Muscle of leg (tissue), 11 donors: ENCODE measurements around the gene GNAO1. TPM values are rescaled to one million over a fixed set of nuclear protein-coding genes. Genes with fewer than 3 reads are reported as not detected.

Experiments used
- DNase-seq: peaks from one replicate; pipeline ENCODE4 v3.0.0; 2013
- H3K27ac ChIP-seq: one replicate; pipeline ENCODE4 v1.5.1; 2013; ENCODE audit warnings: mild to moderate bottlenecking, low read length, control low read depth
- H3K27me3 ChIP-seq: one replicate; pipeline ENCODE4 v1.6.1; 2013; ENCODE audit warnings: low read length; ENCODE audit not compliant: control insufficient read depth, insufficient read depth
- H3K36me3 ChIP-seq: one replicate; pipeline ENCODE4 v1.6.1; 2013; ENCODE audit warnings: low read length; ENCODE audit not compliant: control insufficient read depth, insufficient read depth
- H3K4me1 ChIP-seq: one replicate; pipeline ENCODE4 v1.6.1; 2013; ENCODE audit warnings: low read length; ENCODE audit not compliant: control insufficient read depth, insufficient read depth
- H3K4me3 ChIP-seq: one replicate; pipeline ENCODE4 v1.5.1; 2013; ENCODE audit warnings: low read length, control low read depth
- H3K9me3 ChIP-seq: replicated peaks from 2 replicates; pipeline ENCODE4 v1.6.1; 2013; ENCODE audit warnings: low read depth, low read length; ENCODE audit not compliant: control insufficient read depth
- WGBS: methylation state at CpG from one replicate; pipeline ENCODE4 v1.1.5; 2013; ENCODE audit warnings: missing lambda C conversion rate; ENCODE audit not compliant: insufficient coverage; 5-methylcytosine and 5-hydroxymethylcytosine counted together
- polyA plus RNA-seq, 8 donors: library from polyadenylated mRNA; unstranded; fragments of 120-200 nt; gene quantifications; one replicate each; pipeline versions ENCODE4 v1.2.1 to v1.2.3, GENCODE V29; 2013; ENCODE audit warnings: inconsistent platforms in 1 of 8, low replicate concordance in 1 of 8; ENCODE audit not compliant: insufficient read length in 8 of 8, insufficient read depth in 1 of 8
- total RNA-seq: library from RNA; stranded (reverse); fragments of 120-200 nt; gene quantifications from one replicate; pipeline ENCODE4 v1.2.4, GENCODE V29; 2013

GNAO1 gene
- total and polyA plus RNA-seq, 9 donors, result 0.49 to 3.2 (median 2.1) TPM

- H3K27me3 ChIP-seq, result peaks cover 2% of the 10 kb centered on the region
- no peak for DNase-seq
- H3K9me3 ChIP-seq, result no peaks in the 10 kb centered on the region
- H3K4me1 ChIP-seq, result no peaks in the 10 kb centered on the region
- no peak overlapping the region for H3K4me3 ChIP-seq
- H3K27ac ChIP-seq, result no peak overlapping the region
- WGBS, result no CpG with 5 or more reads among the region's 2 CpGs
- no peaks in the 10 kb centered on the region for H3K36me3 ChIP-seq
Measured at GRCh38 chr16:56183266-56183665, 8.0 kb upstream of the GNAO1 start.

GRCh38 chr16:56190048-56190676 is 1.1 kb upstream of the GNAO1 start:
- H3K4me3 ChIP-seq, result peak overlapping the region; percentile 43
- 2% methylated on average over 7 of the region's 18 CpGs for WGBS
- peak; percentile 20 for DNase-seq
- H3K36me3 ChIP-seq, result no peaks in the 10 kb centered on the region
- no peak overlapping the region for H3K27ac ChIP-seq
- no peaks in the 10 kb centered on the region for H3K9me3 ChIP-seq
- H3K27me3 ChIP-seq, result peaks cover 55% of the 10 kb centered on the region
- peaks cover 13% of the 10 kb centered on the region for H3K4me1 ChIP-seq

- Histone ChIP-seq H3K36me3 (no peaks in the 10 kb centered on the region), H3K27me3 (peaks cover 58% of the 10 kb centered on the region), H3K4me3 (peak overlapping the region; percentile 43), H3K9me3 (no peaks in the 10 kb centered on the region), H3K4me1 (peaks cover 13% of the 10 kb centered on the region), H3K27ac (peak overlapping the region; percentile 13)
- peak; percentile 44 for DNase-seq
- 0% methylated on average over 29 of the region's 50 CpGs for WGBS
Measured at GRCh38 chr16:56190677-56191155, 573 bp upstream of the GNAO1 start.

GRCh38 chr16:56191835-56192634 is 746 bp downstream of the GNAO1 start:
- no peak overlapping the region for H3K27ac ChIP-seq
- peaks cover 13% of the 10 kb centered on the region for H3K4me1 ChIP-seq

GRCh38 chr16:56192635-56192945 is 1.3 kb downstream of the GNAO1 start:
- Histone ChIP-seq H3K9me3 (no peaks in the 10 kb centered on the region), H3K4me1 (peaks cover 13% of the 10 kb centered on the region), H3K27me3 (peaks cover 68% of the 10 kb centered on the region), H3K27ac (no peak overlapping the region), H3K4me3 (no peak overlapping the region), H3K36me3 (no peaks in the 10 kb centered on the region)
- no CpG with 5 or more reads among the region's 6 CpGs for WGBS
- DNase-seq, result no peak

More at GRCh38 chr16:56191835-56192634, 746 bp downstream of the GNAO1 start:
- Histone ChIP-seq H3K36me3 (no peaks in the 10 kb centered on the region), H3K27me3 (peaks cover 65% of the 10 kb centered on the region), H3K4me3 (peak overlapping the region; percentile 47), H3K9me3 (no peaks in the 10 kb centered on the region)
- DNase-seq, result peak; percentile 15
- under 1% methylated on average over 34 of the region's 46 CpGs for WGBS

- peaks cover 67% of the 10 kb centered on the region for H3K27me3 ChIP-seq
- H3K27ac ChIP-seq, result no peak overlapping the region
- peaks cover 13% of the 10 kb centered on the region for H3K4me1 ChIP-seq
- no peaks in the 10 kb centered on the region for H3K36me3 ChIP-seq
- peak; percentile 19 for DNase-seq
- WGBS, result 1% methylated on average over 16 of the region's 33 CpGs
- H3K9me3 ChIP-seq, result no peaks in the 10 kb centered on the region
- H3K4me3 ChIP-seq, result no peak overlapping the region
Measured at GRCh38 chr16:56192986-56193945, 2.0 kb downstream of the GNAO1 start.

GRCh38 chr16:56193951-56194726 is 2.9 kb downstream of the GNAO1 start:
- H3K4me1 ChIP-seq, result peaks cover 13% of the 10 kb centered on the region
- WGBS, result 2% methylated on average over 43 of the region's 48 CpGs
- peak; percentile 92 for DNase-seq
- H3K27me3 ChIP-seq, result peaks cover 68% of the 10 kb centered on the region
- no peaks in the 10 kb centered on the region for H3K36me3 ChIP-seq
- no peaks in the 10 kb centered on the region for H3K9me3 ChIP-seq
- H3K27ac ChIP-seq, result no peak overlapping the region
- H3K4me3 ChIP-seq, result peak overlapping the region; percentile 3

GRCh38 chr16:56195151-56195550 is 3.9 kb downstream of the GNAO1 start:
- Histone ChIP-seq H3K36me3 (no peaks in the 10 kb centered on the region), H3K4me1 (peaks cover 13% of the 10 kb centered on the region), H3K27me3 (peaks cover 62% of the 10 kb centered on the region), H3K27ac (no peak overlapping the region), H3K9me3 (no peaks in the 10 kb centered on the region), H3K4me3 (no peak overlapping the region)
- WGBS, result 60% methylated on average over 2 of the region's 2 CpGs
- peak; percentile 26 for DNase-seq

- Histone ChIP-seq H3K36me3 (no peaks in the 10 kb centered on the region), H3K27me3 (peaks cover 54% of the 10 kb centered on the region), H3K4me3 (no peak overlapping the region), H3K9me3 (no peaks in the 10 kb centered on the region), H3K4me1 (peaks cover 13% of the 10 kb centered on the region), H3K27ac (no peak overlapping the region)
- DNase-seq, result no peak
- WGBS, result 71% methylated on average over 3 of the region's 5 CpGs
Measured at GRCh38 chr16:56196381-56196780, 5.1 kb downstream of the GNAO1 start.
